ENCODE measurements around the gene SLC22A23. TPM values are rescaled to one million over a fixed set of nuclear protein-coding genes. Genes with fewer than 3 reads are reported as not detected.

The SLC22A23 gene
- total and polyA plus RNA-seq, 2 experiments from 2014 or later = 6.1 to 38.3 TPM

GRCh38 chr6:3506200-3506599 is 49.4 kb upstream of the SLC22A23 start:
- no peaks in the 10 kb centered on the region for H4K20me1 ChIP-seq (replicated peaks; ENCODE audit: insufficient read depth)
- DNase-seq (ENCODE audit: low spot score) (no peak), ATAC-seq (no peak)
- no peaks in the 10 kb centered on the region for H3K27me3 ChIP-seq (ENCODE audit: insufficient read depth)
- TF ChIP-seq ZNF114 (CRISPR knock-in tag; IDR thresholded peaks at IDR 0.05) (no peak), EZH2phosphoT487 (IDR thresholded peaks at IDR 0.05; ENCODE audit: unreplicated experiment) (no peak), POLR2AphosphoS5 (IDR thresholded peaks at IDR 0.05; ENCODE audit: low read depth) (no peak), STAT1 (IDR thresholded peaks at IDR 0.05; ENCODE audit: unreplicated experiment) (no peak), REST (IDR thresholded peaks at IDR 0.05; ENCODE audit: unreplicated experiment) (no peak), CREB1 (CRISPR knock-in tag; IDR thresholded peaks at IDR 0.05; ENCODE audit: low read depth) (no peak), ZNF331 (CRISPR knock-in tag; IDR thresholded peaks at IDR 0.05; ENCODE audit: low read depth) (no peak), ZNF462 (CRISPR knock-in tag; IDR thresholded peaks at IDR 0.05) (no peak), ETS1 (IDR thresholded peaks at IDR 0.05) (no peak), CTCF (conservative IDR thresholded peaks at IDR 0.05; ENCODE audit: low read depth in 2 of 2) (no peak), NANOG (IDR thresholded peaks at IDR 0.05; ENCODE audit: borderline replicate concordance) (no peak), EZH2 (IDR thresholded peaks at IDR 0.05; ENCODE audit: low read depth, unreplicated experiment) (no peak), JUNB (IDR thresholded peaks at IDR 0.05; ENCODE audit: unreplicated experiment) (no peak)
- Mint-ChIP-seq H3K36me3 (ENCODE audit: low read depth) (no peaks in the 10 kb centered on the region), H3K4me1 (peaks cover 26% of the 10 kb centered on the region), H3K4me3 (no peak overlapping the region), H3K27ac (no peak overlapping the region), H3K9me3 (no peaks in the 10 kb centered on the region), H3K27me3 (ENCODE audit: insufficient read depth, low read depth, poor library complexity) (peaks cover 6% of the 10 kb centered on the region)
- H2AFZ ChIP-seq = no peak overlapping the region
- H3F3A ChIP-seq (replicated peaks; ENCODE audit: low read depth) = no peaks in the 10 kb centered on the region
- H3K4me3 ChIP-seq = no peak overlapping the region
- no peaks in the 10 kb centered on the region for H3K9me2 ChIP-seq (ENCODE audit: insufficient read depth)
- no peak overlapping the region for H3K27ac ChIP-seq (ENCODE audit: low read depth)
- H3K36me3 ChIP-seq (ENCODE audit: insufficient read depth) = no peaks in the 10 kb centered on the region
- no peaks in the 10 kb centered on the region for H3K79me2 ChIP-seq (replicated peaks; ENCODE audit: insufficient read depth)
- peaks cover 22% of the 10 kb centered on the region for H3K4me1 ChIP-seq (ENCODE audit: insufficient read depth)
- H3K4me2 ChIP-seq = no peak overlapping the region
